HG03196 (cell line): ENCODE measurements around the gene PCDHGB1.
"Not testable (repeated sequence)": the region's sequence is repeated elsewhere in the genome, so short reads cannot be mapped to it uniquely, and the experiment has no call there.

ENCODE experiments used
- ATAC-seq: cut with Tn5 transposase; IDR thresholded peaks from one replicate; pipeline ENCODE4 v1.9.1; 2021; ENCODE audit not compliant: unreplicated experiment

PCDHGB1 gene

GRCh38 chr5:141382469-141383294 is 32.8 kb downstream of the PCDHGB1 start, which contains the start of gene PCDHGA7:
Gene PCDHGA7 (plus strand): TSS chr5:141382742. CDS start chr5:141382900, 158 bp downstream.
- ATAC-seq: no peak

DNA sequence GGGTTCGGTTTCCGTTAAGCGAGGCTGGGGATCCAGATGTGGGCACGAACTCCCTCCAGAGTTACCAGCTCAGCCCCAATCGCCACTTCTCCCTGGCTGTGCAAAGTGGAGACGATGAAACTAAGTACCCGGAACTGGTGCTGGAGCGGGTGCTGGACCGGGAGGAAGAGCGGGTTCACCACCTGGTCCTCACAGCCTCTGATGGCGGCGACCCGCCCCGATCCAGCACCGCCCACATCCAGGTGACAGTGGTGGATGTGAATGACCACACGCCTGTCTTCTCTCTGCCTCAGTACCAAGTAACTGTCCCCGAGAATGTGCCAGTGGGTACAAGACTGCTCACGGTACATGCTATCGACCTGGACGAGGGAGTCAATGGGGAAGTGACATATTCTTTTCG is 33.4 kb downstream of the PCDHGB1 start:
- no peak for ATAC-seq

DNA sequence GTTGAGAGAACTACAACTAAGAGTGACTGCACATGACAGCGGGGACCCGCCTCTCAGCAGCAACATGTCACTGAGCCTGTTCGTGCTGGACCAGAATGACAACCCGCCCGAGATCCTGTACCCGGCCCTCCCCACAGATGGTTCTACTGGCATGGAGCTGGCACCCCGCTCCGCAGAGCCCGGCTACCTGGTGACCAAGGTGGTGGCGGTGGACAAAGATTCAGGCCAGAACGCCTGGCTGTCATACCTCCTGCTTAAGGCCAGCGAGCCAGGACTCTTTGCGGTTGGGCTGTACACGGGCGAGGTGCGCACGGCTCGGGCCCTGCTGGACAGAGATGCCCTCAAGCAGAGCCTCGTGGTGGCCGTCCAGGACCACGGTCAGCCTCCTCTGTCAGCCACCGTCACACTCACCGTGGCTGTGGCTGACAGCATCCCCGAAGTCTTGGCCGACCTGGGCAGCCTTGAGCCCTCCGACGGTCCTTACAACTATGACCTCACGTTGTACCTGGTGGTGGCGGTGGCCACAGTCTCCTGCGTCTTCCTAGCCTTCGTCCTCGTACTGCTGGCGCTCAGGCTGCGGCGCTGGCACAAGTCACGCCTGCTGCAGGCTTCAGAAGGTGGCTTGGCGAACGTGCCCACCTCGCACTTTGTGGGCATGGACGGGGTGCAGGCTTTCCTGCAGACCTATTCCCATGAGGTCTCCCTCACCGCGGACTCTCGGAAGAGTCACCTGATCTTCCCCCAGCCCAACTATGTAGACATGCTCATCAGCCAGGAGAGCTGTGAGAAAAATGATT is 34.8 kb downstream of the PCDHGB1 start:
- ATAC-seq: no peak

GRCh38 chr5:141387557-141388311 is 37.8 kb downstream of the PCDHGB1 start, which contains the start of gene PCDHGB4:
Gene PCDHGB4 (plus strand): TSS chr5:141387698. CDS start chr5:141387885, 187 bp downstream.
- not testable (repeated sequence) for ATAC-seq

DNA sequence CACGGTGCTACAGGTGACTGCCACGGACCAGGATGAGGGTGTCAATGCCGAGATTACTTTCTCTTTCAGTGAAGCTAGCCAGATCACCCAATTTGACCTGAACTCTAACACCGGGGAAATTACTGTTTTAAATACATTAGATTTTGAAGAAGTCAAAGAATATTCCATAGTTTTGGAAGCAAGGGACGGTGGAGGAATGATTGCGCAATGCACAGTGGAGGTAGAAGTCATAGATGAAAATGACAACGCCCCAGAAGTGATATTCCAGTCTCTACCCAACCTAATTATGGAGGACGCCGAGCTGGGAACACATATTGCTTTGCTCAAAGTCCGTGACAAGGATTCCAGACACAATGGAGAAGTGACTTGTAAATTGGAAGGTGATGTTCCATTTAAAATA is 38.8 kb downstream of the PCDHGB1 start:
- ATAC-seq: no peak

GRCh38 chr5:141389153-141390042 is 39.5 kb downstream of the PCDHGB1 start:
- no peak for ATAC-seq

DNA sequence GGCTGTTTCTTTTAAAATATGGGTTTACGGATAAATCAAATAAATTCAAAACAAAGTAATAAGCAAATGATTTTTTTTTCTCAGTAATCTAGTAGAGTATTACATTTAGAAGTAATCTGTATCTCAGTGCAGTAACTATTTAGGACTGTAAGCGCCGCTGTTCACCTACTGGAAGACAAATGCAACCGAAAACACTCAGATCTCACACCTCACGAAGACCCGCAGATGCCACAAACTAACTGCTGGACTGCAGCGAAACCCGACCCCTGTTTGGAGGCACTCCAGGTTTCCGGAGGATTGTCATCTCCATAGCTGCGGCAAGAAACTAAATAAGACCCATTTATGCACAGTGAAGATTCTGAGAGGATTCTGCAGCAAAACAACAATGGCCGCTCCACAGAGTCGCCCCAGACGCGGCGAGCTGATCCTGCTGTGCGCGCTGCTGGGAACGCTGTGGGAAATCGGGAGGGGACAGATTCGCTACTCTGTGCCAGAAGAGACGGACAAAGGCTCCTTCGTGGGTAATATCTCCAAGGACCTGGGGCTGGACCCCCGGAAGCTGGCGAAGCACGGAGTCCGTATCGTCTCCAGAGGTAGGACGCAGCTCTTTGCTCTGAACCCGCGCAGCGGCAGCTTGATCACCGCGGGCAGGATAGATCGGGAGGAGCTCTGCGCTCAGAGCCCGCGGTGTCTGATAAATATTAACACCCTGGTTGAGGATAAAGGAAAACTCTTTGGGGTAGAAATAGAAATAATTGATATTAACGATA is 42.7 kb downstream of the PCDHGB1 start, which contains the start of gene PCDHGA8:
Gene PCDHGA8, plus strand, starts transcription at position 205 of the 770 bp plus-strand sequence. Its CDS starts 181 bp downstream, at position 386.
- no peak for ATAC-seq

- ATAC-seq: no peak
Observed at GRCh38 chr5:141393267-141393666, 43.4 kb downstream of the PCDHGB1 start.

DNA sequence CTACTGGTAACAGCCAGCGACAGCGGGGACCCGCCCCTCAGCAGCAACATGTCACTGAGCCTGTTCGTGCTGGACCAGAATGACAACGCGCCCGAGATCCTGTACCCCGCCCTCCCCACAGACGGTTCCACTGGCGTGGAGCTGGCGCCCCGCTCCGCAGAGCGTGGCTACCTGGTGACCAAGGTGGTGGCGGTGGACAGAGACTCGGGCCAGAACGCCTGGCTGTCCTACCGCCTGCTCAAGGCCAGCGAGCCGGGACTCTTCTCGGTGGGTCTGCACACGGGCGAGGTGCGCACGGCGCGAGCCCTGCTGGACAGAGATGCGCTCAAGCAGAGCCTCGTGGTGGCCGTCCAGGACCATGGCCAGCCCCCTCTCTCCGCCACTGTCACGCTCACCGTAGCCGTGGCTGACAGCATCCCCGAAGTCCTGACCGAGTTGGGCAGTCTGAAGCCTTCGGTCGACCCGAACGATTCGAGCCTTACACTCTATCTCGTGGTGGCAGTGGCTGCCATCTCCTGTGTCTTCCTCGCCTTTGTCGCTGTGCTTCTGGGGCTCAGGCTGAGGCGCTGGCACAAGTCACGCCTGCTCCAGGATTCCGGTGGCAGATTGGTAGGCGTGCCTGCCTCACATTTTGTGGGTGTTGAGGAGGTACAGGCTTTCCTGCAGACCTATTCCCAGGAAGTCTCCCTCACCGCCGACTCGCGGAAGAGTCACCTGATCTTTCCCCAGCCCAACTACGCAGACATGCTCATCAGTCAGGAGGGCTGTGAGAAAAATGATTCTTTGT is 44.7 kb downstream of the PCDHGB1 start:
- not testable (repeated sequence) for ATAC-seq

DNA sequence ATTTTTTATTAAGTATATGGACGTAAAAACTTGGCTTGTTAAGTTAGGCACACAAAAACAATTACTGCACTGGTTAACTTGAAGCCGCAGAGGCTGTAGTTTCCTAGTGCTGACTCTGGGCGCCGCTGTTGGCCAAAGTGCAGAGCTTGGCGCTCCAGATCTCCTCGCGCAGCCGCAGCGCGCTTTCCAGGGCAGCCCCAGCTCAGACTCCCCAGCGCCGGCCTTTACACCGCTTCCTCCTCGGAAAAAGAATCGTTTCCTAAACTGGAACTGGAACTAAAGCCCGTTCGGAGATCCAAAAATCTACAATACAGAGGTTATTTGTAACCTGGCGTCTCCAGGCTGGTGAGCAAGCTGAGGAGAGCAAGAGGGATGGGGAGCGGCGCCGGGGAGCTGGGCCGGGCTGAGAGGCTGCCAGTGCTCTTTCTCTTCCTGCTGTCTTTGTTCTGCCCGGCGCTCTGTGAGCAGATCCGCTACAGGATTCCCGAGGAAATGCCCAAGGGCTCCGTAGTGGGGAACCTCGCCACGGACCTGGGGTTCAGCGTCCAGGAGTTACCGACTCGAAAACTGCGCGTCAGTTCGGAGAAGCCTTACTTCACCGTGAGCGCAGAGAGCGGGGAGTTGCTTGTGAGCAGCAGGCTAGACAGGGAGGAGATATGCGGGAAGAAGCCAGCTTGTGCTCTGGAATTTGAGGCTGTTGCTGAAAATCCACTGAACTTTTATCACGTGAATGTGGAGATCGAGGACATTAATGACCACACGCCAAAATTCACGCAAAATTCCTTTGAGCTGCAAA is 48.1 kb downstream of the PCDHGB1 start, which contains the start of gene PCDHGB5:
Gene PCDHGB5, plus strand, starts transcription at position 192 of the 796 bp plus-strand sequence. Its CDS starts 181 bp downstream, at position 373.
- ATAC-seq: peak; percentile 96

DNA sequence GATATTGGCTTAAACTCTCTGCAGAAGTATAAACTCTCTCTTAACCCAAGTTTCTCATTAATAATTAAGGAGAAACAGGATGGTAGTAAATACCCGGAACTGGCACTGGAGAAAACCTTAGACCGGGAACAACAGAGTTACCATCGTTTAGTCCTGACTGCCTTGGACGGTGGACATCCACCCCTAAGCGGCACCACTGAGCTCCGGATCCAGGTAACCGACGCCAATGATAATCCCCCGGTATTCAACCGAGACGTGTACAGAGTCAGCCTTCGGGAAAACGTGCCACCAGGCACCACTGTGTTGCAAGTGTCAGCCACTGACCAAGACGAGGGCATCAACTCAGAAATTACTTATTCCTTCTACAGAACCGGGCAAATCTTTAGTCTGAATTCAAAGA is 48.7 kb downstream of the PCDHGB1 start:
- ATAC-seq: no peak

GRCh38 chr5:141399555-141400258 is 49.8 kb downstream of the PCDHGB1 start:
- ATAC-seq: no peak
